ENCODE measurements around the gene ERLEC1.

DNA sequence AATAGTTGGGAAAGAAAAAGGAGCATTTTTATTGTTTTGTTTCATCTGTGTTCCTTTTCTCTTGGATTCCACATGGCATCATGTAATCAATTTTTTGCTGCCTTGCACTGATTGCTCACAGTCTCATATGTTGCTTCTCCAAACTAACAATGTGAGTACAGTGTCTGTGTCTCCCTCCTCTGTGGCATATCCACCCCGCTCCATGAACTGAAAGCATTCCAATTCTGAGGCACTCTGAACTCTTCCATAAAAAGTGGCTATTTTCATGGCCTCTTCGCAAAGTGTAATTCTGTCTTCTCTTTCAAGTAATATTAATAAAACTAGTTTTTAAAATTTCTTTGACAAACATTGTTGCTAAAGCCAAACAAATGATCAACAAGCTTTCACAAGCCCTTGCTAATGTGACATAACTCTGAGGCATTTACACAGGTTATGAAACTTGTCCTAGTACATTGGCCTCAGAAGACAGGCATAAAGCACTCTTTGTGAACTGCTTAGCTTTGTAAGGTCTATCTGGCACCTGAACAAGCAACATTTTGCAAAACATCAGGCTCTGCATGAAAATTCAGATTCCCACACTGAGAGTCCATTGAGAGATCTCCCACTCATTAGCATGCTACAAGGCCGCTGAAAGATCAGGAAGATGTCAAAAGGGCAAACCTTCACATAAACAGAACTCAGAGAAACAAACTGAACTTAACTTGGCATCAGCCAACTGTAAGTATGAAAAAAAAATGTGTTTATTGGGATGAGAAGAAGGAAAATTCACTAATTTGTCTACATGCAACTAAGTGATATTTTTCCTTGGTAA is 39.9 kb downstream of the ERLEC1 start:
- TF ChIP-seq POLR2A (IDR thresholded peaks at IDR 0.05; ENCODE audit: low read length): no peak
- no peak for TF ChIP-seq GATA1 (IDR thresholded peaks at IDR 0.05; ENCODE audit: low read depth, low read length)

Data from erythroblast (primary cell).